K562 (cell line): ENCODE data around the gene TUFM. TPM values are rescaled to one million over a fixed set of nuclear protein-coding genes. Genes with fewer than 3 reads are reported as not detected.

Experiments
- ATAC-seq: fragments of 200-7000 bp; cut with Tn5 transposase; 3 replicates; pipeline ENCODE4 v1.9.1; 2020; ENCODE audit warnings: moderate library complexity
- BruUV-seq: library from RNA; stranded (reverse); fragments of 400-500 nt; replicated peaks from 2 replicates; lab custom pipeline; 2021; lab: Mats Ljungman, UMichigan
- CTCF ChIA-PET: fragments of 300-600 bp; formaldehyde crosslinking; extraction: SDS; loops from one replicate; lab custom pipeline; 2021; ENCODE audit warnings: low intra/inter-chr PET ratio; lab: Yijun Ruan, JAX
- POLR2A ChIA-PET: fragments of 300-600, 350-650 bp; sonication (Branson Sonifier 250); formaldehyde crosslinking; extraction: SDS; loops from one replicate; lab custom pipeline; 2021; ENCODE audit warnings: antibody characterized with exemption, inconsistent platforms; lab: Yijun Ruan, JAX
- DNase-seq, 4 experiments: peaks; one replicate each; pipeline versions ENCODE4 v3.0.0 to v3.0.0-alpha.2; 2011 to 2018; ENCODE audit warnings: low spot score in 3 of 4, mixed read lengths in 3 of 4; ENCODE audit errors: extremely low read depth in 1 of 4
- FAIRE-seq: peaks from 2 replicates; lab custom pipeline; 2011; peaks lifted over from hg19 to GRCh38; lab: Jason Lieb, UNC
- H2AFZ ChIP-seq: 2 replicates; pipeline ENCODE4 v1.6.0; 2011; ENCODE audit warnings: low read depth, low read length, control low read depth, inconsistent platforms
- H3K27ac ChIP-seq: fragments of 200-600 bp; 3 replicates; pipeline ENCODE4 v1.8.0; 2011; ENCODE audit warnings: low read depth, mild to moderate bottlenecking, control low read depth, inconsistent platforms, low read length, moderate library complexity, mixed read lengths; ENCODE audit errors: extremely low read depth
- H3K27me3 ChIP-seq, 2 experiments: fragments of 300-600 bp in 1 of 2; 2 replicates in 1 of 2; 3 replicates in 1 of 2; pipeline versions ENCODE4 v1.6.0 to v1.8.0; 2011; ENCODE audit warnings: inconsistent platforms in 2 of 2, low read length in 2 of 2, mild to moderate bottlenecking in 1 of 2, mixed read lengths in 1 of 2, moderate library complexity in 1 of 2; ENCODE audit not compliant: control insufficient read depth in 2 of 2, insufficient read depth in 2 of 2
- H3K36me3 ChIP-seq: fragments of 300-600 bp; 3 replicates; pipeline ENCODE4 v1.8.0; 2011; ENCODE audit warnings: mild to moderate bottlenecking, low read length, inconsistent platforms; ENCODE audit not compliant: control insufficient read depth, insufficient read depth
- H3K4me1 ChIP-seq, 2 experiments: fragments of 200-600 bp in 1 of 2; replicated peaks in 1 of 2; 2 replicates in 1 of 2; 3 replicates in 1 of 2; pipeline versions ENCODE4 v1.5.1 to v1.8.0; 2011; ENCODE audit warnings: inconsistent platforms in 2 of 2, low read length in 2 of 2, mild to moderate bottlenecking in 1 of 2, mixed read lengths in 1 of 2, moderate library complexity in 1 of 2; ENCODE audit not compliant: control insufficient read depth in 2 of 2, insufficient read depth in 2 of 2
- H3K4me2 ChIP-seq: 2 replicates; pipeline ENCODE4 v1.6.1; 2011; ENCODE audit warnings: low read length, control low read depth, inconsistent platforms, mixed read lengths; ENCODE audit not compliant: insufficient read depth
- H3K4me3 ChIP-seq: fragments of 200-600 bp; sonication (generic), shearing (Covaris generic); 2 replicates; pipeline ENCODE4 v1.5.1; 2016; ENCODE audit warnings: control low read depth, inconsistent platforms
- H3K79me2 ChIP-seq: fragments of 200-600 bp; 3 replicates; pipeline ENCODE4 v1.8.0; 2011; ENCODE audit warnings: low read length, inconsistent platforms; ENCODE audit not compliant: control insufficient read depth, insufficient read depth
- H3K9ac ChIP-seq, 2 experiments: 2 replicates each; pipeline versions ENCODE4 v1.6.0 to v1.6.1; 2011; ENCODE audit warnings: low read depth in 2 of 2, low read length in 2 of 2, control low read depth in 1 of 2, inconsistent platforms in 1 of 2, mild to moderate bottlenecking in 1 of 2, mixed read lengths in 1 of 2; ENCODE audit not compliant: insufficient read depth in 1 of 2
- H3K9me1 ChIP-seq: one replicate; pipeline ENCODE4 v1.6.0; 2011; ENCODE audit warnings: inconsistent platforms, mild to moderate bottlenecking, low read length, moderate library complexity; ENCODE audit not compliant: control insufficient read depth, insufficient read depth
- H3K9me3 ChIP-seq: replicated peaks from 2 replicates; pipeline ENCODE4 v1.5.1; 2011; ENCODE audit warnings: low read depth, low read length, inconsistent platforms; ENCODE audit not compliant: control insufficient read depth, insufficient read depth
- H4K20me1 ChIP-seq: replicated peaks from 2 replicates; pipeline ENCODE4 v1.6.1; 2011; ENCODE audit warnings: low read length, inconsistent platforms, mixed read lengths; ENCODE audit not compliant: control insufficient read depth, insufficient read depth
- CSDE1 ChIP-seq, 2 experiments: fragments of 450-650 bp; IDR thresholded peaks; 2 replicates each; pipeline ENCODE4 v1.6.1; 2016; ENCODE audit warnings: mild to moderate bottlenecking in 1 of 2
- DNMT1 ChIP-seq: fragments of 450-650 bp; IDR thresholded peaks from 2 replicates; pipeline ENCODE4 v1.6.1; 2016; ENCODE audit warnings: antibody characterized with exemption, mild to moderate bottlenecking
- GABPA ChIP-seq: fragments of 200-800 bp; sonication (Bioruptor generic); conservative IDR thresholded peaks from 2 replicates; pipeline ENCODE4 v1.6.1; 2016; ENCODE audit warnings: low read depth, missing genetic modification characterization, missing compliant biosample characterization
- HSF4 ChIP-seq: fragments of 250-450 bp; sonication (Bioruptor Pico); IDR thresholded peaks from 2 replicates; pipeline ENCODE4 v2.1.2; 2022; ENCODE audit warnings: mild to moderate bottlenecking, moderate library complexity, borderline replicate concordance
- PCBP2 ChIP-seq: fragments of 200-400 bp; formaldehyde crosslinking; IDR thresholded peaks from 2 replicates; pipeline ENCODE4 v1.6.1; 2018; ENCODE audit warnings: low read length, low read depth, mild to moderate bottlenecking, moderate library complexity; ENCODE audit not compliant: poor library complexity, severe bottlenecking
- SNIP1 ChIP-seq: fragments of 450-650 bp; IDR thresholded peaks from 2 replicates; pipeline ENCODE4 v1.7.1; 2017; ENCODE audit warnings: low read depth, mild to moderate bottlenecking
- SRSF1 ChIP-seq: fragments of 200-400 bp; formaldehyde crosslinking; IDR thresholded peaks from 2 replicates; pipeline ENCODE4 v1.6.1; 2017; ENCODE audit warnings: mild to moderate bottlenecking, low read depth, low read length, moderate library complexity
- ZNF707 ChIP-seq: fragments of 250-450 bp; sonication (Bioruptor Pico); conservative IDR thresholded peaks from 2 replicates; pipeline ENCODE4 v1.8.0; 2022; ENCODE audit warnings: inconsistent platforms, mild to moderate bottlenecking, moderate library complexity
- WGBS: fragments of 100-300 bp; shearing (Covaris generic); methylation state at CpG from one replicate; pipeline ENCODE4 v1.1.6; 2016; ENCODE audit warnings: low coverage, mixed read lengths; ENCODE audit not compliant: insufficient coverage; ENCODE audit errors: missing lambda C conversion rate; 5-methylcytosine and 5-hydroxymethylcytosine counted together
- in situ Hi-C: fragments of 300-500 bp; cut with MboI; formaldehyde crosslinking; loops from 4 replicates; pipeline ENCODE4 v1.15.0; 2018; ENCODE audit warnings: inconsistent platforms, mixed read lengths
- intact Hi-C: fragments of 100-400 bp; cut with micrococcal nuclease; formaldehyde crosslinking; loops from 2 replicates; pipeline ENCODE4 v1.14.2; 2022
- polyA plus RNA-seq, 8 experiments: library from polyadenylated mRNA; depleted of rRNA in 4 of 8; stranded (reverse) in 5 of 8; unstranded in 3 of 8; fragments of >200 nt; fragmentation: Nextera tagmentation in 2 of 8; fragmentation: Illumina TruSeq in 1 of 8; extraction: Ambion mirVana in 2 of 8; extraction: Trizol in 1 of 8; gene quantifications; 2 replicates each; pipeline versions ENCODE4 v1.2.1 to v1.2.3, GENCODE V29; 2011 to 2014; ENCODE audit warnings: inconsistent platforms in 1 of 8, missing spikeins in 1 of 8
- total RNA-seq, 7 experiments: library from RNA; depleted of rRNA in 6 of 7; stranded (reverse); fragments of >200 nt in 6 of 7; fragmentation: Illumina TruSeq in 2 of 7; extraction: Trizol in 2 of 7; gene quantifications; 2 replicates each; pipeline versions ENCODE4 v1.2.1 to v1.2.3, GENCODE V29; 2011 to 2021; ENCODE audit warnings: low replicate concordance in 1 of 7
- TF ChIP-seq, protein P1 (sequence below), 3 experiments: fragments of 200-800 bp in 1 of 3; sonication (Bioruptor generic) in 1 of 3; sonication (generic) in 1 of 3; formaldehyde crosslinking in 1 of 3; IDR thresholded peaks; 2 replicates each; pipeline versions ENCODE4 v1.6.1 to v1.8.0; 2016 to 2022; ENCODE audit warnings: mild to moderate bottlenecking in 2 of 3, missing compliant biosample characterization in 2 of 3, missing genetic modification characterization in 2 of 3, missing genetic modification reagents in 1 of 3

TUFM gene
- total and polyA plus RNA-seq, 9 of the 15 experiments (the other 6 are each of a cell fraction or from before 2014, with no cell fraction given) = 34.1 to 434 (median 256) TPM

DNA sequence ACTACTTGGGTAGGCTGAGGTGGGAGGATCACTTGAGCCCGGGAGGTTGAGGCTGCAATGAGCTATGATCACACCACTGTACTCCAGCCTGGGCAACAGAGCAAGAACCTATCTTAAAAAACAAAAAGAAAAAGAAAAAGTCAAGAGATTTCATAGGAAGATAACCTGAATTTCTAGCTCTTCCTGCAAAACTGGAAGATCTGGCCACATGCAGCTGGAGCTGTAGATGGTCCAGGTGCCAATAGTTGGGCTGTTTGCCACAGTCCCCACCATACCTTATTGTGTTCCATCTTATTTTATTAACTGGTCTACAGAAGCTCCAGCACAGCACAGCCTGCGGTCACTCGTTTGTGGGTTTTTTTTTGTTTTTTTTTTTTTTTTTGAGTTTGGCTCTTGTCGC is 47.1 kb upstream of the TUFM start:
- no peak overlapping the region for H3K4me2 ChIP-seq
- no peaks in the 10 kb centered on the region; the same call in 2 of the 3 replicates for H3K36me3 ChIP-seq
- in situ Hi-C loops = no loop called here
- BruUV-seq = no TSS peak
- FAIRE-seq (no peak), DNase-seq (no peak), ATAC-seq (no peak)
- H3K9me1 ChIP-seq = no peaks in the 10 kb centered on the region
- CTCF ChIA-PET = no interaction called here
- TF ChIP-seq GABPA (tag) (no peak), HSF4 (CRISPR knock-in tag) (no peak), SNIP1 (no peak), SRSF1 (no peak), ZNF707 (CRISPR knock-in tag) (no peak), CSDE1 (IDR thresholded peaks at IDR 0.05) (no peak), DNMT1 (no peak), PCBP2 (no peak)
- TF ChIP-seq, protein P1, sequence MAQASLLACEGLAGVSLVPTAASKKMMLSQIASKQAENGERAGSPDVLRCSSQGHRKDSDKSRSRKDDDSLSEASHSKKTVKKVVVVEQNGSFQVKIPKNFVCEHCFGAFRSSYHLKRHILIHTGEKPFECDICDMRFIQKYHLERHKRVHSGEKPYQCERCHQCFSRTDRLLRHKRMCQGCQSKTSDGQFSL (CRISPR knock-in tag; IDR thresholded peaks at IDR 0.05) = no peak
- TF ChIP-seq, protein P1 (tag; IDR thresholded peaks at IDR 0.05) = no peak
- no peaks in the 10 kb centered on the region for H3K9me3 ChIP-seq
- 55% methylated on average over 3 of the region's 4 CpGs for WGBS
- peaks cover 0 to 2% of the 10 kb centered on the region in 2 experiments; a peak in 2 of 5 replicates for H3K4me1 ChIP-seq
- intact Hi-C loops = no loop called here
- no peak overlapping the region for H3K9ac ChIP-seq
- no peaks in the 10 kb centered on the region for H4K20me1 ChIP-seq
- no peaks in the 10 kb centered on the region for H3K79me2 ChIP-seq
- H3K27me3 ChIP-seq = no peaks in the 10 kb centered on the region
- POLR2A ChIA-PET = interaction anchor here (0.6 to 1.8 kb wide), 6 partner anchors 9 to 43 kb away, joined by 3 to 5 read pairs (median 3); partner anchors contain the start of gene SH2B1
- H2AFZ ChIP-seq = no peak overlapping the region
- no peak overlapping the region for H3K4me3 ChIP-seq
- H3K27ac ChIP-seq = no peak overlapping the region
